ENCODE results near the gene PEMT. TPM values are rescaled to one million over a fixed set of nuclear protein-coding genes. Genes with fewer than 3 reads are reported as not detected.

The PEMT gene
- total and polyA plus RNA-seq, 2 of the 4 experiments (the other 2 are of a cell fraction): 23.3 to 49.5 TPM

DNA sequence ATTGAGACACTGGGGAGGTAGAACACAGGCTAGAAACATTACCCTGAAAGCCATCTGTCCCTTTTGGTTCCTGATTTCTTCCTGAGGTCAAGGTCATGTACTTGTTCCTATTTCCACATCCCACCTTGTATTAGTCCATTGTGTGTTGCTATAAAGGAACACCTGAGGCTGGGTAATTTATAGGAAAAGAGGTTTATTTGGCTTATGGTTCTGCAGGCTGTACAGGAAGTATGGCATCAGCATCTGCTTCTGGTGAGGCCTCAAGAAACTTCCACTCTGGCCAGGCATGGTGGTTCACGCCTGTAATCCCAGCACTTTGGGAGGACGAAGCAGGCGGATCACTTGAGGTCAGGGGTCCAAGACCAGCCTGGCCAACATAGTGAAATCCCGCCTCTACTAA lies 122.2 kb downstream of the PEMT start:
- WGBS, 2 experiments (ENCODE audit: extremely low coverage in 2 of 2, insufficient read length in 1 of 2): 100% methylated on average over 1 of the region's 4 CpGs; no CpG with 5 or more reads in 1 of the 2 experiments
- H3K4me3 ChIP-seq (ENCODE audit: insufficient read depth, low read depth, low read length): no peak overlapping the region
- peaks cover 3% of the 10 kb centered on the region; the same call in 1 of the 2 replicates for H3K4me1 ChIP-seq (ENCODE audit: control insufficient read depth, insufficient read depth, low read length)
- POLR2A ChIA-PET (ENCODE audit: unreplicated experiment): no interaction called here
- no peak overlapping the region for H3K4ac ChIP-seq (ENCODE audit: low read depth, low read length)
- in situ Hi-C loops (cut with MboI; ENCODE audit: low sequenced_read_pairs) (no loop called here), dilution Hi-C loops (cut with HindIII; ENCODE audit: low sequenced_read_pairs, unreplicated experiment) (no loop called here), intact Hi-C loops (cut with micrococcal nuclease) (no loop called here)
- no peak overlapping the region for H3K18ac ChIP-seq (ENCODE audit: low read depth, low read length)
- H3K9ac ChIP-seq (ENCODE audit: low read depth, low read length): no peak overlapping the region
- H4K5ac ChIP-seq (ENCODE audit: low read depth, low read length): no peak overlapping the region
- no peaks in the 10 kb centered on the region for H3K79me1 ChIP-seq (ENCODE audit: low read depth in 1 of 2, low read length in 2 of 2)
- H3K36me3 ChIP-seq (ENCODE audit: control insufficient read depth, insufficient read depth, low read length): no peaks in the 10 kb centered on the region
- H3K27me3 ChIP-seq (ENCODE audit: control insufficient read depth, insufficient read depth, low read length): peaks cover 57% of the 10 kb centered on the region
- no peak overlapping the region for H3K27ac ChIP-seq (ENCODE audit: insufficient read depth, low read length)
- TF ChIP-seq BHLHE40 (IDR thresholded peaks at IDR 0.05; ENCODE audit: low read depth, low read length) (no peak), CHD1 (IDR thresholded peaks at IDR 0.05; ENCODE audit: low read depth, low read length) (no peak), MAZ (IDR thresholded peaks at IDR 0.05; ENCODE audit: borderline replicate concordance, low read depth, low read length) (no peak), RCOR1 (IDR thresholded peaks at IDR 0.05; ENCODE audit: insufficient replicate concordance, low read length) (no peak), SMC3 (IDR thresholded peaks at IDR 0.05; ENCODE audit: low read depth, low read length) (no peak), CEBPB (IDR thresholded peaks at IDR 0.05; ENCODE audit: low read depth, low read length) (no peak), POLR2A (IDR thresholded peaks at IDR 0.05; ENCODE audit: low read depth, low read length) (no peak), FOS (IDR thresholded peaks at IDR 0.05; ENCODE audit: low read depth, low read length) (no peak), NFE2L2 (IDR thresholded peaks at IDR 0.05; ENCODE audit: low read depth, low read length) (no peak), RFX5 (IDR thresholded peaks at IDR 0.05; ENCODE audit: low read depth, low read length) (no peak), MXI1 (IDR thresholded peaks at IDR 0.05; ENCODE audit: borderline replicate concordance, low read depth, low read length) (no peak), MAFK (IDR thresholded peaks at IDR 0.05; ENCODE audit: low read depth, low read length) (no peak), RAD21 (IDR thresholded peaks at IDR 0.05; ENCODE audit: low read length) (no peak)
- TF ChIP-seq, protein P1, sequence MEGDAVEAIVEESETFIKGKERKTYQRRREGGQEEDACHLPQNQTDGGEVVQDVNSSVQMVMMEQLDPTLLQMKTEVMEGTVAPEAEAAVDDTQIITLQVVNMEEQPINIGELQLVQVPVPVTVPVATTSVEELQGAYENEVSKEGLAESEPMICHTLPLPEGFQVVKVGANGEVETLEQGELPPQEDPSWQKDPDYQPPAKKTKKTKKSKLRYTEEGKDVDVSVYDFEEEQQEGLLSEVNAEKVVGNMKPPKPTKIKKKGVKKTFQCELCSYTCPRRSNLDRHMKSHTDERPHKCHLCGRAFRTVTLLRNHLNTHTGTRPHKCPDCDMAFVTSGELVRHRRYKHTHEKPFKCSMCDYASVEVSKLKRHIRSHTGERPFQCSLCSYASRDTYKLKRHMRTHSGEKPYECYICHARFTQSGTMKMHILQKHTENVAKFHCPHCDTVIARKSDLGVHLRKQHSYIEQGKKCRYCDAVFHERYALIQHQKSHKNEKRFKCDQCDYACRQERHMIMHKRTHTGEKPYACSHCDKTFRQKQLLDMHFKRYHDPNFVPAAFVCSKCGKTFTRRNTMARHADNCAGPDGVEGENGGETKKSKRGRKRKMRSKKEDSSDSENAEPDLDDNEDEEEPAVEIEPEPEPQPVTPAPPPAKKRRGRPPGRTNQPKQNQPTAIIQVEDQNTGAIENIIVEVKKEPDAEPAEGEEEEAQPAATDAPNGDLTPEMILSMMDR (conservative IDR thresholded peaks at IDR 0.05; ENCODE audit: low read depth, low read length): no peak
- TF ChIP-seq, protein P2, sequence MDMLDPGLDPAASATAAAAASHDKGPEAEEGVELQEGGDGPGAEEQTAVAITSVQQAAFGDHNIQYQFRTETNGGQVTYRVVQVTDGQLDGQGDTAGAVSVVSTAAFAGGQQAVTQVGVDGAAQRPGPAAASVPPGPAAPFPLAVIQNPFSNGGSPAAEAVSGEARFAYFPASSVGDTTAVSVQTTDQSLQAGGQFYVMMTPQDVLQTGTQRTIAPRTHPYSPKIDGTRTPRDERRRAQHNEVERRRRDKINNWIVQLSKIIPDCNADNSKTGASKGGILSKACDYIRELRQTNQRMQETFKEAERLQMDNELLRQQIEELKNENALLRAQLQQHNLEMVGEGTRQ (IDR thresholded peaks at IDR 0.05; ENCODE audit: low read depth, low read length): no peak
- TF ChIP-seq, protein P3, sequence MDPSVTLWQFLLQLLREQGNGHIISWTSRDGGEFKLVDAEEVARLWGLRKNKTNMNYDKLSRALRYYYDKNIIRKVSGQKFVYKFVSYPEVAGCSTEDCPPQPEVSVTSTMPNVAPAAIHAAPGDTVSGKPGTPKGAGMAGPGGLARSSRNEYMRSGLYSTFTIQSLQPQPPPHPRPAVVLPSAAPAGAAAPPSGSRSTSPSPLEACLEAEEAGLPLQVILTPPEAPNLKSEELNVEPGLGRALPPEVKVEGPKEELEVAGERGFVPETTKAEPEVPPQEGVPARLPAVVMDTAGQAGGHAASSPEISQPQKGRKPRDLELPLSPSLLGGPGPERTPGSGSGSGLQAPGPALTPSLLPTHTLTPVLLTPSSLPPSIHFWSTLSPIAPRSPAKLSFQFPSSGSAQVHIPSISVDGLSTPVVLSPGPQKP (IDR thresholded peaks at IDR 0.05; ENCODE audit: borderline replicate concordance, low read depth, low read length): no peak
- DNase-seq (no peak), ATAC-seq (ENCODE audit: low read depth) (no peak)
- H4K91ac ChIP-seq (ENCODE audit: insufficient read depth, low read depth, low read length): no peak overlapping the region
- H3K23ac ChIP-seq (ENCODE audit: low read depth, low read length): no peak overlapping the region
- H3K14ac ChIP-seq (replicated peaks; ENCODE audit: low read depth, low read length): no peak overlapping the region
- H2BK20ac ChIP-seq (ENCODE audit: low read depth, low read length): no peak overlapping the region
- H2AK9ac ChIP-seq (replicated peaks; ENCODE audit: low read depth, low read length, poor library complexity): no peak overlapping the region
- no peak overlapping the region for H4K8ac ChIP-seq (ENCODE audit: low read depth in 2 of 2, low read length in 2 of 2)
- H2AK5ac ChIP-seq (ENCODE audit: low read depth, low read length): no peak overlapping the region
- BruUV-seq (replicated peaks): no TSS peak
- no peak overlapping the region for H3K4me2 ChIP-seq (ENCODE audit: low read depth, low read length)
- H2BK120ac ChIP-seq (ENCODE audit: low read depth, low read length): no peak overlapping the region
- H2BK15ac ChIP-seq (ENCODE audit: low read depth, low read length): no peak overlapping the region
- no peak overlapping the region for H3K56ac ChIP-seq (ENCODE audit: extremely low read depth, insufficient read depth, low read length)
- no peaks in the 10 kb centered on the region for H4K20me1 ChIP-seq (ENCODE audit: insufficient read depth, low read length)
- CTCF ChIA-PET: no interaction called here
- no peak overlapping the region for H2BK5ac ChIP-seq (ENCODE audit: low read depth, low read length, poor library complexity, severe bottlenecking)
- H2AFZ ChIP-seq (replicated peaks; ENCODE audit: low read length, poor library complexity): no peak overlapping the region
- H3K9me1 ChIP-seq (ENCODE audit: insufficient read depth, low read length): no peaks in the 10 kb centered on the region
- H3K9me3 ChIP-seq (ENCODE audit: control insufficient read depth, insufficient read depth, low read length): no peaks in the 10 kb centered on the region

Data from IMR-90 (cell line).